WI38 (cell line): ENCODE results near the gene PLXDC2.

Experiments used
- H3K4me3 ChIP-seq: 2 replicates; pipeline ENCODE4 v1.5.1; 2011; ENCODE audit warnings: low read depth, mild to moderate bottlenecking, control low read depth, low read length
- CTCF ChIP-seq: IDR thresholded peaks from 2 replicates; pipeline ENCODE4 v1.5.1; 2012; ENCODE audit warnings: low read depth, mild to moderate bottlenecking, control low read depth, low read length

Gene PLXDC2

GRCh38 chr10:20277820-20278219, 461.6 kb downstream of the PLXDC2 start:
- no peak for TF ChIP-seq CTCF
- H3K4me3 ChIP-seq = no peak overlapping the region

DNA sequence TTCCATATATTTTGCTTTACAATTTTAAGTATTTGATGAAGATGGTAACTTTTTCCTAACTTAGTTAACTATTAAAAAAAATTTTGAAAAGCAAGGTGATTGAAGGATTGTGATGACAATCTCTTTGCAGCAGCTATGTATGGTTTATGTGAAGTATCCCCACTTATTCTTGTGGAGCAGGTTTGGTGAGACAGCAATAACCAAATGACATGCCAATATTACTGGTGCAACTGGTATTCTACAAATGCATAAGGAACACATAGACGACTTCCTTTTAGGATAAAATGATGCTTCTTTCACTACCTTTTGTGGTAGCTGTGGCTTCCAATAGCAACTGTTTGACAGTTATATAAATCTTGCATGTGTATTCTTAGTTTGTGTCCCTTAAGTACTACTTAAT, 465.3 kb downstream of the PLXDC2 start:
- no peak for TF ChIP-seq CTCF
- no peak overlapping the region for H3K4me3 ChIP-seq

DNA sequence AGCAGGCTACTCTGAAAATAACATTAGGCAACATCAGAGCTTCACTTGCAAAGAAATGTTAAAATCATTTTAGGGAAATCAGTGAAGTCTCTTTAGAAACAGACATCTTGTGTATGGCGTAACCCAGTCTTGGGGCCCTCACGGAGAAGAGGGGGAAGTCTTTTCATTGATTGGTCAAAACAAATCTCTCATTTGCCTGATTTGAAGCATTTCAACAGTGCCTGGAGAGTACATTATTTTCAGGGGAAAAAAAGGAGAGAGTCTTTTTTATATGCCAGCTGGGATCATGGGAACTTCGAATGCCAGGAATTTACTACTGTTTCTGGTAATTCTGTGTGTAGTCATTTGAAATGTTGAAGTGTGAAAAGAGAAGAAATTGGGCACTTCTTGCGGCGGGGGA, 471.4 kb downstream of the PLXDC2 start:
- no peak overlapping the region for H3K4me3 ChIP-seq
- TF ChIP-seq CTCF = no peak

- no peak overlapping the region for H3K4me3 ChIP-seq
These were observed 471.8 kb downstream of the PLXDC2 start for GRCh38 chr10:20288060-20288459.

GRCh38 chr10:20289070-20289828, 473.0 kb downstream of the PLXDC2 start:
- no peak for TF ChIP-seq CTCF
- no peak overlapping the region for H3K4me3 ChIP-seq

More at GRCh38 chr10:20288060-20288459, 471.8 kb downstream of the PLXDC2 start:
- no peak for TF ChIP-seq CTCF

DNA sequence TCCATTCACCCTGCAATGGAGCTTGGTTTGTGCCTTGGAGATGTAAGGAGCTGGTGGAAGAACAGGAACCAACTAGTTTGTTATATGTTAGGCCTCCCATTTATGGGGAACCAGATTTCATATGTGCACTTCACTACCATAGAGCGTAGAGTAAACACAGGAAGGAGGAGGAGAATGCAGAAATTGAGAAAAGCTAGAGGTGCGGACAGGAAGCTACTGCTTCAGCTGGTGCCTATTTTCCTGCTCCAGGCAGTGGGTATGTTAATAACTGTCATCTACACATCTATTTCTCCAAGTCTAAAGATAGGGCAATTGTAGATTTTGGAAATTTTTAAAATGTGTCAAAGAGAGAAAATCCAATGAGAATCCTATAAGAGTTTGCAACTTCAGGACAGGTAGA, 482.2 kb downstream of the PLXDC2 start:
- TF ChIP-seq CTCF = no peak
- H3K4me3 ChIP-seq = no peak overlapping the region

GRCh38 chr10:20299034-20299736, 483.0 kb downstream of the PLXDC2 start:
- no peak overlapping the region for H3K4me3 ChIP-seq
- TF ChIP-seq CTCF = no peak
